T-helper 1 cell treated with Interleukin-12 subunit alpha and Interleukin-12 subunit beta and Interleukin-4 antibody, amounts not matched to agents 30 ng/mL and 1 ng/mL, for 36 hours (primary cell): ENCODE measurements around the gene ABCC10. TPM values are rescaled to one million over a fixed set of nuclear protein-coding genes. Genes with fewer than 3 reads are reported as not detected.
"Not testable (repeated sequence)": the region's sequence is repeated elsewhere in the genome, so short reads cannot be mapped to it uniquely, and the experiment has no call there.

Source experiments
- intact Hi-C: fragments of 100-400 bp; cut with micrococcal nuclease; formaldehyde crosslinking; loops from one replicate; pipeline ENCODE4 v1.15.1; 2024
- total RNA-seq: library from RNA; stranded (reverse); gene quantifications from 2 replicates; pipeline ENCODE4 v1.2.3, GENCODE V29; 2022

ABCC10 gene
- total RNA-seq = 52.3 and 54.5 TPM in 2 replicates

GRCh38 chr6:43427406-43428111 is at the start of gene ABCC10:
Gene ABCC10 (plus strand): TSS chr6:43427541. CDS start chr6:43427979, 438 bp downstream.
- intact Hi-C loops = loop anchor here (1.0 to 2.0 kb wide), 17 partner anchors 28 to 498 kb away; partner anchors contain the start of genes CNPY3, CUL7, DLK2 and DNPH1

- intact Hi-C loops = no loop called here
Measured at GRCh38 chr6:43377710-43378229, 49.6 kb upstream of the ABCC10 start.

DNA sequence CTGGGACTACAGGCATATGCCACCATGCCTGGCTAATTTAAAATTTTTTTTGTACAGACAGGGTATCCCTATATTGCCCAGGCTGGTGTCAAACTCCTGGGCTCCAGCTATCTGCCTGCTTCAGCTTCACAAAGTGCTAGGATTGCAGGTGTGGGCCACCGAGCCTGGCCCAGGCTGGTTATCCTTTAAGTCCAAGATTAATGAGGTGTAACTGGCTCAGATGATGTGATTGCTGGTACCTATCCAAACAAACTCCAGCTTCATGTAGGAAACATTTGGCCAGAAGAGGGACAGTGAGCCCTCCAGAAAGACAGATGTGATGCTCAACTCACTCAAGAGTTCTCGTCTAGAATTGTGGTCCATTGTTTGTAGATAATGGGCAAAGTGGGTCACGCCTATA is 48.7 kb upstream of the ABCC10 start:
- intact Hi-C loops = no loop called here

- intact Hi-C loops = loop anchor here (5.0 to 10.0 kb wide), 6 partner anchors 191 to 744 kb away; partner anchors contain the start of genes MAD2L1BP, MRPL14, TMEM63B and VEGFA
Measured at GRCh38 chr6:43380858-43381257, 46.5 kb upstream of the ABCC10 start.

GRCh38 chr6:43383021-43383667 is 44.2 kb upstream of the ABCC10 start:
- intact Hi-C loops = loop anchor here (1.0 to 10.0 kb wide), 10 partner anchors 14 to 742 kb away; partner anchors contain the start of genes ABCC10, MAD2L1BP, MRPL14 and SRF

GRCh38 chr6:43386492-43386891 is 40.8 kb upstream of the ABCC10 start:
- intact Hi-C loops = loop anchor here (1.0 to 10.0 kb wide), 5 partner anchors 42 to 738 kb away; partner anchors contain the start of genes DLK2, MRPL14, TMEM63B and VEGFA

DNA sequence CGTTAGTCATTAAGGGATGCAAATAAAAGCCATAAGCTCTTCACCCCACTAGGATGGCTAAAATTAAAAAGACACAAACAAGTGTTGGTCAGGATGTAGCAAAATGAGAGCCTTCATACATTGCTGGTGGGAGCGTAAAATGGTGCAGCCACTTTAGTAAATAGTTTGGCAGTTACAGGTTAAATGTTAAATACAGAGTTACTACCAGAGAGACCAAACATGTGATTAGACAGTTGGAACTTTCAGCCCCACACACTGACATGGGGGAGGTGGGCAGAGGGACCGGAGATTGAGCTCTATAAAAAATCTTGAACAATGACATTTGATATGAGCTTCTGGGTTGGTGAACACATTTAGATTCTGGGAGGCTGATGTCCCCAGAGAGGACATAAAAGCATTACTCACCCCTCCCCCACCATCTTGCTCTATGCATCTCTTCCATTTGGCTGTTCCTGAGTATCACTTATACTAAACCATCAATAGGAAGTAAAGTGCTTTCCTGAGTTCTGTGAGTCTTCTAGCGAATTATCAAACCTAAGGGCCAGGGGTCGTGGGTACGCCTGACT is 37.5 kb upstream of the ABCC10 start:
- intact Hi-C loops = loop anchor here (10.0 kb wide), 2 partner anchors 385 to 735 kb away; partner anchors contain the start of genes MRPL14, TMEM63B and VEGFA

DNA sequence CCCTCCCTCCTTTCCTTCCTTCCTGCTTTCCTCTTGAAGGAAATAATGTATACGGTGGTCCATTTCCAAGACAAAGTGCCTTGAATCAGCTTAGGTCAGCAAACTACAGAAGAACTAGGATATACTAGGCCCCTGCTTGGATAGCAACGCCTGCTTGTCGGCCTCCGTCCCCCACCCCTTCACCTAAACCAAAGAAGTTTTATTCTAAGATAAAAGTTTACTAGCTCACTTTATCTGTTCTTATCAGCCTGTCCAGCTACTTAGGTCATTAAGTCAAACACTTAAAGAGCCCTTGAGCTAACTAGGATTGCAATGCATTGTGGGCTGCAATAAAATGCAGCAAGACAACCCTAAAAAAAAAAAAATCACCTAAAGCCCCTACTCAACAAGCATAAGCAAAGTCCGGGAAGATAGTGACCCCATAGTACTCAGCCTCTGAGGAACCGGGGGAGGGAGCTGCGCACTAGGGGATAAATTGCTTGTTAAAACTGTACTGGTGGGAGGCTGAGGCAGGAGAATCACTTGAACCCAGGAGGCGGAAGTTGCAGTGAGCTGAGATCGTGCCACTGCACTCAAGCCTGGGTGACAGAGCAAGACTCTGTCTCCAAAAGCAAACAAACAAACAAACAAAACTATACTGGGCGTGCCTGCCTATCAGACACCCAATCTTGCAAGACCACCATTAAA is 36.4 kb upstream of the ABCC10 start:
- intact Hi-C loops = not testable (repeated sequence)

DNA sequence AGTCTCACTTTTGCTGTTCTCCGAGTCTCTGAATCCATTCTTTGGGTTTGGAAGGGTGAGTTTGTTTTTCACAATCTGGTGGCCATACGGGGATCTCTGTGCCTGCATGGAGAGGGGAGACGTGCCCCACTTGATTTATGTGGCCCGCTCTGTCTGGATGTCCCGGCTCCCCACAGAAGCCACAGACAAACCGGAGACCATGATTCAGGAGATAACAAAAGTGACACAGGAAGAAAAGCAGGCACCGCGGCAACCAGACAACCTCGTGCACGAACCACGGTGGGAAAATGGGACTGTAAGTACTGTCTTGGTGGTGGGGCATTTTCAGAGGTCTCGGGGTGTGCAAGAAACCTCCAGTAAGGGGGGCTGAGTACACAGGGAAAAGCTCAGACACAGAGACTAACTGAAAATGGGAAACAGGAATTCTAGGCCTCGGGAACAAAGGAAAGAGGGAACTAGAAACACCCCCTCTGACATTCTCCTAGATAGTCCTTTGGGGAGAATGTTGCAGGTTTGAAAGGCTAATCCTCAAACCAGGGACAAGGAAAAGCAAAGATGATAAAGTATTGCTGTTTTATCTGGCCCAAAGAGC is 35.8 kb upstream of the ABCC10 start:
- intact Hi-C loops = no loop called here

DNA sequence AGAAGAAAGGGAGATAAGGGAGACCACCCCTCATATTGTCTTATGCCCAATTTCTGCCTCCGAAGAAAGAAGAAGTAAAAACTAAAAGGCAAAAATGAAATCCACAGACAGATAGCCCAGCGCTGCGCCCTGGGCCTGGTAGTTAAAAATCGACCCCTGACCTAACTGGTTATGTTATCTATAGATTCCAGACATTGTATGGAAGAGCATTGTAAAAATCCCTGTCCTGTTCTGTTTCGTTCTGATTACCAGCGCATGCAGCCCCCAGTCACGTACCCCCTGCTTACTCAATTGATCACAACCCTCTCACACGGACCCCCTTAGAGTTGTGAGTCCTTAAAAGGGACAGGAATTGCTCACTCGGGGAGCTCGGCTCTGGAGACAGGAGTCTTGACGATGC is 34.2 kb upstream of the ABCC10 start:
- intact Hi-C loops = not testable (repeated sequence)

DNA sequence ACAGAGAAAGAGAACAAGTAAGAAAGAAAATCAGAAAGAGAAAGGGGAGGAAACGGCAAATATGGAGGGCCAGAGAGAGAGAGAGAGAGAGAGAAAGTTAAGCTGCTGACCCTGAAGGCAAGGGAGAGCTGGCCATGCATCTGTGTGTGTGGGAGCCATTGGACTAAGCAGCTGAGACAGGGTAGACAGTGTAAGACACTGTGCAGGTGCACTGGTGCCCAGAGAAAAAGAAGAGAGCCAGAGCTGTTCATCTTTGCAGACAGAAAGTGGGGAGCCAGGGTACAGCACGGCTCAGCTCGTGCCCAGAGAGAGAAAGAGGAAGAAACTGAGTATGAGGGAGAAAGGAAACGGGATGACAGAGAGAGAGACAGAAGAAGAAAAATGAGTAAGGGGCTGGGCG is 33.7 kb upstream of the ABCC10 start:
- intact Hi-C loops = no loop called here

DNA sequence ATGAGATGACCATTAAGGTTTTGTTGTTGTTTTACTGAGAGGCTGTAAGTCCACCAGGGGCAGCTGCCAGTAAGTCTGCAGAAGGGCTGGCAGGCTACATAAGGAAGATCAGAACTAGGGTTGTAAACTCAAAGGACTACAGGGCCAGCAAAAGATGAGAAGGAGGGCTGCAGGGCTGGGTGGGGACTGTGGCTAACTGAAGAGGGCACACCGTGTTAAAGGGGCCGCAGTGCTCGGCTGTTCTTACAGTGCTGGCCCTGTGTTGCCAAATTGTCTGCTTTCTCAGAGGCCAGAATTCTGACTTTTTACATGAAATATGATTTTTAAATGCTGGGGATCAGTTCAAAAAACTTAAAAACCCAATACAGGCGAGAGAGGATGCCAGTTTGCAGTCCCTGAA is 32.4 kb upstream of the ABCC10 start:
- intact Hi-C loops = no loop called here

- intact Hi-C loops = no loop called here
Measured at GRCh38 chr6:43395776-43396175, 31.6 kb upstream of the ABCC10 start.

GRCh38 chr6:43396408-43397149 is 30.8 kb upstream of the ABCC10 start:
- intact Hi-C loops = no loop called here

DNA sequence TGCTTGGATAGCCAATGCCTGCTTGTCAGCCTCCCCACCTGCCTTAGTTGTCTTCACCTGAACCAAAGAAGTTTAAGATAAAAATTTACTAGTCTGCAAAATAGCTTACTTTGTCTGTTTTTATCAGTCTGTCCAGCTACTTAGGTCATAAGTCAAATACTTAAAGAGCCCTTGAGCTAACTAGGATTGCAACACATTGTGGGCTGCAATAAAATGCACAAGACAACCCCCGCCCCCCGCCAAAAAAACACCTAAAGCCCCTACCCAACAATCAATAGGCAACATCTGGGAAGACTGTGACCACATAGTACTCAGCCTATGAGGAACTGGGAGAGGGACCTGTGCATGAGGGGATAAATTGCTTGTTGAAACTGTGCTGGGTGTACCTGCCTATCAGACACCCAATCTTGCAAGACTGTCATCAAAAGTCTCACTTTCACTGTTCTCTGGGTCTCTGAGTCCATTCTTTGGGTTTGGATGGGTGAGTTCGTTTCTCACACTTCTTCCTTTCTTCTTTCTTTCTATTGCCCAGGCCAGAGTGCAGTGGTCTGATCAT is 27.3 kb upstream of the ABCC10 start:
- intact Hi-C loops = no loop called here

GRCh38 chr6:43401730-43402129 is 25.6 kb upstream of the ABCC10 start:
- intact Hi-C loops = no loop called here

DNA sequence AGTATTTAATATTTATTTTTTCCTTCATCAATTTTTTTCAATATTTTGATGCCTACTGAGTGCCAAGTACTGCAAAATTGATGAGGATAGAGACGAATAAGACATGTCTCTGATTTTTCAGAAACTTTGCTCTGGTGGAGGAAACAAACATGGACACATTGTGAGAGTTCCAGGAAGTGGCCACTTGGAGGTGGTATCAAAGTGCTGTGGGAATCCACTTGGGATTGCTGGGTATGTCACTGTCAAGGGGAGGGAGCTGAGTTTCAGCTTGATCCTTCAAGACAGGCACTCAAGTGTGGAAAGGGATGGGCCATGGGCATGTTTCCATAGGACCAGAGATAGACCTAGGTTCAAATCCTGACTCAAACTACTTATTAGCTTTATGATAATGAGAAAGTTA is 24.5 kb upstream of the ABCC10 start:
- intact Hi-C loops = no loop called here

DNA sequence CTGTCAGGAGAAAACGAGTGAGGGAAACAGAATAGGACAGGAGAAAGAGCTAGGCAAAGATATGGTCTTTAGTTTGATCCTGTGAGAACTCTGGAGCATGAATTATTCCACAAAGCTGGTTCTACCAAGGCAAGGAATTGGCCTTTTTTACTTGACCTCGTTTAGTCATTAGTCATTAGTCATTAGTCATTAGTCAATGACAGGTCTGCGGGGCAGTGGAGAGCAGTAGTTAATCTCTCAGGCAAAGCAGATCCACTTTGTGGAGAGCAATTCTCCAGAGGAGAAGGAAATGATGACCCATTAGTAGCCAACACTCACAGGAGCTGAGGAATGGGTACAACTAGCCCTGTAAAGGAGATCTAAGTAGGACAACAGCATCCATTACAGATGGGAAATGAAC is 22.0 kb upstream of the ABCC10 start:
- intact Hi-C loops = no loop called here

GRCh38 chr6:43407296-43407695 is 20.0 kb upstream of the ABCC10 start:
- intact Hi-C loops = no loop called here

GRCh38 chr6:43408259-43408658 is 19.1 kb upstream of the ABCC10 start:
- intact Hi-C loops = no loop called here
